HG02759 (cell line): Measurements from ENCODE around the gene IGF2R.
A peak's percentile ranks its signal among the peaks of the same experiment; 100 is the strongest.
"Not testable (repeated sequence)": the region's sequence is repeated elsewhere in the genome, so short reads cannot be mapped to it uniquely, and the experiment has no call there.

Experiments
- ATAC-seq: cut with Tn5 transposase; IDR thresholded peaks from one replicate; pipeline ENCODE4 v1.9.1; 2021; ENCODE audit warnings: mild to moderate bottlenecking, moderate library complexity; ENCODE audit not compliant: unreplicated experiment

The IGF2R gene

DNA sequence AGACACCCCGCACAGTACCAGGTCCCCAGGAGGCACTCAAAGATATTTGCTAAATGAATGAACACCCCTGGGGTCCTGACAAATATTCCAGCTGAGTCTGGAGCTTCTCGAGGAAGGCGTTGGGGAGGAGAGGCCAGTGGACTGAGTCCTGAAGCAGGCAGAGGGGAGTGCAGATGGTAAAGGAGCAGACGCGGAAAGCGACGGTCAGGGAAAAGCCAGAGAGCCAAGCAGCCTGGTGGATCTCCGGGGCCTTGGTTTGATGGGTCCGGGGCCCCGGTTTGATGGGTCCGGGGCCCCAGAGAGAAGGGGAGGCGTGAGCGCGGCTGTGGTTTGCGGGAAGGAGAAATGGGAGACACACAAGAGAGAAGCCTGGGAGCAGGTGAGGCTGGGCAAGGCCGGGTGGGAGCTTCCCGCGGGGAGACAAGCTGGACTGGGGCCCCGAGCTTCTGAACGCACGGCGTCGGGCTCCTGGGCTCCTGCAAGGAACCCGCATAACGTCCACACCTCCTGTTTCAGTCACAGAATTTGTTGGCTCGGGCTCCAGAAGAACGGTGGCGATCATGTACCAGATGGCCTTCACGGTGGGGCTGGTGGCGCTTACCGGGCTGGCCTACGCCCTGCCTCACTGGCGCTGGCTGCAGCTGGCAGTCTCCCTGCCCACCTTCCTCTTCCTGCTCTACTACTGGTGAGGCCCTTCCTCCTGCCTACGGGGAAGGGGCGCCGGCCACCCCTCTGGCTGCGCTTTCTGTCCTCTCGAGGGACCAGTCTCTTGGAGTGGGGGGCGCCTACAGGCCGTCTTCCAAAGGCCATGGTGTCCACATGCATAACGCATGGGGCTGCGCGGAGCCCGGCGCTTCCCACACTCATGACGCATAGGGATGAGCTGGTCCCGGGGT lies 164.8 kb downstream of the IGF2R start:
- no peak for ATAC-seq

- ATAC-seq: not testable (repeated sequence)
Measured at GRCh38 chr6:160134337-160134751, 165.5 kb downstream of the IGF2R start.

DNA sequence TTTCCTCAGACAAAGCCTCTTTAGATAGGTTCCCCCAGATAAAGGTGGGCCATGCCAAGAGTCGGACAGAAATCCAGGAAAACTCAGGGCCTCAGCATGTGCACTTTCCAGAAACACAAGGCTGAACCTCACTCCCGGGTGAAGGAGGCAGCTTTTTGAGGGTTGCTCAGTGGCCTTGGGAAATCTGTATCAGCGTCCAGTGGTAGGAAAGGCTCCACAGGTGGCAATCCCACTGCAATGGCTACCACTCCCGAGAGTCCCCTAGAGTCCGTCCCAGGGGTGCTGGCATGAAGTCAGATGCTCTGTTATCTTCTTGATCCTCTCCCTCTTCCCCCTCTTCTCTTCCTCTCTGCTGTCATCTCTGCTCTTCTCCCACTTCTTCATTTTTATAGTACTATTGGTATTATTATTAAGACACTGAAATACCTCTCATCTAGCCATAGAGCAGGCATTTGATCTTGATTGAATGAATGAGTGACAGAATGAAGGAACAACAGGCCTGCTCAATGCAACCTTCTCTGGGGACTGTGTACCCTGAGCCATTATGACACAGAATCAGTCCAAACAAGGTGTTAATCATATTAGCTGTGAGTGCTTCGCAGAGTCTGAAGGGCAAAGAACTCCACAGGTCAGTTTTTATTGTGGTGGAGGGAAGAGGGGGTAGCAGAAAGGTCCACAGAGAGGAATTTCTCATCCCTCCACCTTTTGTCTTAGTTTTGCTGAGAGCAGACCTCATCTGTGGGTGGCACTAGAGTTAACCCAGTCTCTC lies 166.1 kb downstream of the IGF2R start:
- ATAC-seq: no peak

- ATAC-seq: no peak
Measured at GRCh38 chr6:160135907-160136655, 167.2 kb downstream of the IGF2R start.

DNA sequence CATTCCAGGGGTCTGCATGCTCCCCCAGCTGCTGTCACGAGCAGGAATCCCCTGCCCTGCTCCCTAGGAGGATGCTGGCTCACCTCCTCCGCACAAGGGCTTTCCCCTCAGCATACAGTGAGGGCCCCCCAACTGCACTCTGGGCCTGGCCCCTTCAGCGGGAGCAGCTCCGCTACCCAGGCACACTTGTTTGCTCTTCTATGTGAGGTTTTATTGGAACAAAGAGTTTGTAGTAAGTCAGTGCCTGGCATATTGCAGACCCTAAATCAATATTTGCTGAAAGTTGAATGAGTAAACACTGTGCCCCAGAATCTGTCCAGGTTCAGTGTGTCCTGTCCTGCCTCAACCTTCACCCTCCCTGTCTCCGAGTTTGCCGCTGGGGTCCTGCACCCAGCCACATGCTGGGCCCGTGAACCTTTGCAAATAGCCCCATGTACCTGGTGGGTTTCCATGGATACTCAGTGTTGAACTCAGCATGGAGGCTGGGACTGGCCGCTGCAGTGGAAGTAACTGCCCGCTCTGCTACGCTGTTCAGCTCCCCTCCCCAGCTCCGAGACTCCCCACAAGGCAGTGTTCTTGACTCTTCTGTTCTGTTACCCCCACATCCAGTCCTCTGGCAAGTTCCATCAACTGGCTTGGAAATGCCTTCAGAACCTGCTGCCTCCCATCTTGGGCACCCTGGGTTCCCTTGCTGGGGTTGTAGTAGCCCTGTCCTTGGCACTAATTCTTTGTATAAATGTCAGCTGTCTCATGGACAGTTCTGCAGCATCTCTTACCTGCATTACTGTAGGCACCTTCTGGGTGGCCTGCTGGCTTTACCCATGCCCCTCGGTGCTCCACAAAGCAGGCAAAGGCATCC lies 168.5 kb downstream of the IGF2R start:
- ATAC-seq: no peak

DNA sequence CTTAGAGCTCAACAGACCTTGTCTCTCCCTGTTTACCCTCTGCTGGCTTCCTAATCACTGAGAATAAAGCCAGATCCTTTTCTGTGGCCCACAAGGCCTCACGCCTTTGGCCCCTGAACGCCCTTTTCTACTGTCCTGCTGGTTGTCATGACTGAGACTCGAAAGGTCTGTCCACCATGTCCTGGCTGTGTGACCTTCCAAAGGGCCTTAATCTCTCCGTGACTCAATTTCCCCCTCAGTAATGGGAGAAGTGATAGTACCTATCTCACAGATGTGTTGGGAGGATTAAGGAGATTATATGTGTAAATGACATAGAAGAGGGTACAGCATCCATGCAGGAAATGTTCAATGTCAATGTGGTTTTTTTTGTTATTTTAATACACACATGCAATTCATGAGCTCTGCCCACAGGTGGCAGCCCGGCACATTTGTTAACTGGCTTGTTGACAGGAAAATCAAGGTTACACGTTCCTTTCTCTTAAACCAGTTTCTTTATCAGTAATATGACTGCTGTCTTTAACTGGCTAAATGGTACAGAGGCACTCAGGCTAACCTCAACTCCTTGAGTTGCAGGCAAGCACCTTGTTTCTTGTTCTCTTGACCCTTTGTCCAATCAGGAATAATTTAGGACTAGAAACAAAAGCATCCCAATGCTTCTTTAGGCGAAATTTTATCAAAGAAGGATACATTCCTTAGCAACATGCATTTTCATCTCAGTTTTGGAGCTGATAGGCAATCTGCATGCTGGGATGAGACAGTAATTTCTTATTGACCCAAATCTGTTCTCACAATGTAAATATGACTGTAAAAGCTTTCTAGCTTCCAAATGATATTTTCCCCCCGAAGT lies 169.3 kb downstream of the IGF2R start:
- ATAC-seq: peak; percentile 63

- no peak for ATAC-seq
Measured at GRCh38 chr6:160138839-160139419, 170.0 kb downstream of the IGF2R start.

GRCh38 chr6:160139420-160139851 lies 170.6 kb downstream of the IGF2R start:
- ATAC-seq: no peak

DNA sequence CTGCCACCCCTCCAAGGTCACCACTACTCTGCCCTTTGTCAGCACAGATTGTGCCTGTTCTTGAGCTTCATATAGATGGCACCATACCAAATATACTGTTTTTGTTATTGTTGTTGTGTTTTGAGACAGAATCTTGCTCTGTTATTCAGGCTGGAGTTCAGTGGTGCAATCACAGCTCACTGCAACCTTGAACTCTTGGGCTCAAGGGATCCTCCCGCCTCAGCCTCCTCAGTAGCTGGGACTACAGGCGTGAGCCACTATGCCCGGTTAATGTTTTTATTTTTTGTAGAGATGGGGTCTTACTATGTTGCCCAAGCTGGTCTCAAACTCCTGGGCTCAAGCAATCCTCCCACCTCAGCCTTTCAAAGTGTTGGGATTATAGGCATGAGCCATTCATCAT lies 171.6 kb downstream of the IGF2R start:
- ATAC-seq: not testable (repeated sequence)

DNA sequence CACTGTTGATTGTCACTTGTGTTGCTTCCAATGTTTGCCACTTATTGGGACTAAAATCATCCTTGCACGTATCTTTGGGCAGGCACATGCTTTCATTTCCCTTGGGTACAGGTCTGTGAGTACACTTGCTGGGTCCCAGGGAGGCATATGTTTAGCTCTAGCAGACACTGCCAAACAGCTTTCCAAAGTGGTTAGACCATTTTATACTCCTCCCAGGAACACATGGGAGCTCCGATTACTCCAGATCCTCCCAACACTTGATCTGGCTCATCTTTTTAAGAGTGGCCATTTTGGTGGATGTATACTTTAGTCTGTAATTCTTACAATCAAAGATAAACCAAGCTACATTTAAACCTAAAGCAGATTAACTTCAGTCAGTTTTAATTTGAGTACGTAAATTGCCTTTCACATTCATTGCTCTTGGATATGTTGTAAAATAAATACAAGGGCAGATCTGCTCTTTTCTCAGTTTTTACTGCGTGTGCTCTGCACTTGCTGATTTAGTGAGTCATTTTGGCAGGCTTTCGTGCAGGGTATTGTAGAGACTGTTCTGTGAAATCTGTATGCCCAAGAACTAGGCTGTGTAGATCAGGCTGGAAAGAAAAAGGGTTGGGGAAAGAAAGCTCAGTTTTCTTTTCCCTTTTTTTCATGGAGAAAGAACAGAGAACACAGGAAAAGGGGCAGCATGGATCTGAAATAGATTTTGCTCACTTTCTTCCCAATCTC lies 172.3 kb downstream of the IGF2R start:
- ATAC-seq: no peak

- no peak for ATAC-seq
Measured at GRCh38 chr6:160142115-160142715, 173.3 kb downstream of the IGF2R start.

- ATAC-seq: no peak
Measured at GRCh38 chr6:160146454-160147145, 177.7 kb downstream of the IGF2R start.

GRCh38 chr6:160147146-160147536 lies 178.3 kb downstream of the IGF2R start:
- ATAC-seq: no peak

DNA sequence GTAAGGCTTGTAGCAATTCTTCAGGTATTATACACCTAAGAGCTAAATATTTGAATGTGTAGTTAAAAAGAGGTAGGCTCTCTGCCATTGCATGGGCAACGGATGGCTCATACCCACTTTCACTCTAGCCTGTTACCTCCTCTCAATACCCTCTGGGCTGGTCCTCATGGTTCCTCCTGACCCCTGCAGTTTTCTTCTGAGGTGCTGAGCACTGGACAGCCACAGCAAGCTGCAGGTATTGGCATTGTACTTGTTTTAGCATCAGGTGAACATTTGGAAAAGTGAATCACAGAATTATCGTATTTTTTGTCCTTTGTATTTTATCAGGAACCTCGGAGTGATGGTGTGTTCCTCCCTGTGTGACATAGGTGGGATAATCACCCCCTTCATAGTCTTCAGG lies 185.6 kb downstream of the IGF2R start:
- no peak for ATAC-seq

DNA sequence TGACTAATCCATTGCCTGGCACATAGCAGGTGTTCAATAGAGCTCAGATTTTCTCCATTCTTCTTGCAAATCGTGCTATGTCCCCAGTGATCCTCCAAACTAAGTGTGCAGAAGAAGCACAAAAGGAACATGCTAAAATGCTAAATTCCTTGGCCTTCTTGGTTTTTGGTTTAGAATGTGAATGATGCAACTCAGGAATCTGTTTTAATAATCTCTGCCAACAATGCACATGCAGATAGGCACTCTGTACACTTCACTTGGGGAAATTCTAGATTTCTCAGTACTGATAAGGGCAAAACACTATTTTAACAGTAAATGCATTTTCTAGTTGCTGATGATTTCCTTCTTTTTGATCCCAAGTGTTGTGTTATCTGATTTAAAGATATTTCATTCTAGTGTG lies 188.0 kb downstream of the IGF2R start:
- ATAC-seq: no peak

GRCh38 chr6:160160450-160160849 lies 191.6 kb downstream of the IGF2R start:
- no peak for ATAC-seq
